Hepatocyte (in vitro differentiated cells): ENCODE data around the gene LSAMP.

Experiments
- EZH2 ChIP-seq: fragments of 200-600 bp; sonication (generic); IDR thresholded peaks from 2 replicates; pipeline ENCODE4 v1.6.1; 2016; ENCODE audit warnings: antibody characterized with exemption, mild to moderate bottlenecking, borderline replicate concordance
- EZH2phosphoT487 ChIP-seq: fragments of 200-600 bp; sonication (generic); IDR thresholded peaks from one replicate; pipeline ENCODE4 v1.6.1; 2018; ENCODE audit warnings: antibody characterized with exemption, mild to moderate bottlenecking, low read depth, moderate library complexity; ENCODE audit not compliant: unreplicated experiment, severe bottlenecking
- TF ChIP-seq, protein P1 (sequence below): fragments of 200-600 bp; sonication (generic); IDR thresholded peaks from 2 replicates; pipeline ENCODE4 v1.5.1; 2016; ENCODE audit warnings: antibody characterized with exemption, mild to moderate bottlenecking; ENCODE audit not compliant: poor library complexity

DNA sequence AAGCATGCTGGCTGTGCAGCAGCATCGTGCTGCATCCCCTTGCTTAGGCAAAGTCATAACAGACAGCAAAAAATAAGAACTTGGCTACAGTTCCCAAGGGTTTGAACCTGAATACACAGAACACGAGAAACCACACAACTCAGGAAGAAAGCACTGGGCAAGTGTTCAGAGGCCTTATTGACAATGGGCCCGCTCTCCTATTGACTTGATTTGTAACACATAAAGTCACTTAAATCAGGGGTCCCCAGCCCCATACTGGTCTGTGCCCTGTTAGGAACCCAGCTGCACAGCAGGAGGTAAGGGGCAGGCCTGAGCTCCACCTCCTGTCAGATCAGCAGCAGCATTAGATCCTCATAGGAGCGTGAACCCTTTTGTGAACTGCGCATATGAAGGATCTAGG lies 145.1 kb downstream of the LSAMP start:
- TF ChIP-seq EZH2 (no peak), EZH2phosphoT487 (no peak)
- TF ChIP-seq, protein P1, sequence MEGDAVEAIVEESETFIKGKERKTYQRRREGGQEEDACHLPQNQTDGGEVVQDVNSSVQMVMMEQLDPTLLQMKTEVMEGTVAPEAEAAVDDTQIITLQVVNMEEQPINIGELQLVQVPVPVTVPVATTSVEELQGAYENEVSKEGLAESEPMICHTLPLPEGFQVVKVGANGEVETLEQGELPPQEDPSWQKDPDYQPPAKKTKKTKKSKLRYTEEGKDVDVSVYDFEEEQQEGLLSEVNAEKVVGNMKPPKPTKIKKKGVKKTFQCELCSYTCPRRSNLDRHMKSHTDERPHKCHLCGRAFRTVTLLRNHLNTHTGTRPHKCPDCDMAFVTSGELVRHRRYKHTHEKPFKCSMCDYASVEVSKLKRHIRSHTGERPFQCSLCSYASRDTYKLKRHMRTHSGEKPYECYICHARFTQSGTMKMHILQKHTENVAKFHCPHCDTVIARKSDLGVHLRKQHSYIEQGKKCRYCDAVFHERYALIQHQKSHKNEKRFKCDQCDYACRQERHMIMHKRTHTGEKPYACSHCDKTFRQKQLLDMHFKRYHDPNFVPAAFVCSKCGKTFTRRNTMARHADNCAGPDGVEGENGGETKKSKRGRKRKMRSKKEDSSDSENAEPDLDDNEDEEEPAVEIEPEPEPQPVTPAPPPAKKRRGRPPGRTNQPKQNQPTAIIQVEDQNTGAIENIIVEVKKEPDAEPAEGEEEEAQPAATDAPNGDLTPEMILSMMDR = no peak
